ENCODE results near the gene AMY1B.
"Not testable (repeated sequence)": the region's sequence is repeated elsewhere in the genome, so short reads cannot be mapped to it uniquely, and the experiment has no call there.

AMY1B gene

DNA sequence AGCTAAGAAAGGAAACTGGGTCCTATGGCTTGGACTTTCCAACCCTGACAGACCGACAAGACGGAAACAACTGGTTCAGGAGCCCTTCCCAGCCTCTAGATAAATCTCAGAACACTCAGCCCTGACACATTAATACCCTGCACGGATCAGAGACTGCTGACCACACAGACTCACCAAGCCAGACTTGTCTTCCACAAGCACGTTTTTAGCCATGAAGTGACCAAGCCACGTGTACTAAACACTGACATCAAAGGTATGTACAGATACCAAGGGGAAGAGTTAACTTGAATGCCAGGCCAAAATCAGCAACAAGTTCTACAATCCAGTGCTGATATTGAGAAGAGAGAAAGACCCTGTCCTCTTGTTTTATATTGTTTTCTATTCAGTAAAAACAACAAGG lies at the start of gene AMY1B:
AMY1B (minus strand) TSS at position 101 of the 400 bp plus-strand sequence. CDS start 571 bp downstream, outside the sequence.
- DNase-seq: not testable (repeated sequence)

DNA sequence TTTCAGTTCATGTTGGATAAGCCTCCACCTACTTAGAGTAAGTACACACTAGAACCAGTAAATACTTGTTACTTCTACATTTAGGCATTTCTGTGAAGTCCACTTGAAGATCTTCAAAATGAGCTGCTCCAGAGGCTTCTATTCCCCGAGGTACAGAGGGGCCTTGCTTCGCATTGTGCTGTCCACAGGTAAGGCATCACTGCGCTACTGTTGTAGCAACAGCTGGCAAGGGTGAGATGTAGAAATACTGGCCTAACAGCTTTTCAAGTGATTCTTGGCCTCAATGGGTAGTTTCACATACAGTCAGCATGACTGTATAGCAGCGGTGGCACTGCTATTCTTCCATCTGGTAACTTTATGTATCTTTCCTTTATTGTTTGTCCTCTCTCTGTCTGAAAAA lies 49.0 kb upstream of the AMY1B start:
- not testable (repeated sequence) for DNase-seq

DNA sequence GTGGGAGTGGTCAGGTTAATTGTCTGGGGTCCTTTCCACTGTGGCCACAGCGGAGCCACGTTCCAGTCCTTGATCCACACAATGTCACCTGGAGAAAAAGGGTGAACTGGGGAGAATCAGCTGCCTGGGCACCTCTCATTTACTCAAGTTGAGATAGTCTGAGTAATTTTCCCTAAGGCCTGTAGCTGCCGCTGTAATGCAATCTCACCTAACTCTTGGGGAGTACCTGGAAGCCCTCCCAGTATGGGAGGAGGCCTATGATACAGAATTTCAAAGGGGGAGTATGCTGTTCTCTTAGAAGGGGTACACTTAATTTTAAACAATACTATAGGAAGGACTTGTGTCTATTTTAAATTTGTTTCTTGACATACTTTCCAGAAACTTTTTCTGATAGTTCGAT lies 48.4 kb upstream of the AMY1B start:
- DNase-seq: not testable (repeated sequence)

DNA sequence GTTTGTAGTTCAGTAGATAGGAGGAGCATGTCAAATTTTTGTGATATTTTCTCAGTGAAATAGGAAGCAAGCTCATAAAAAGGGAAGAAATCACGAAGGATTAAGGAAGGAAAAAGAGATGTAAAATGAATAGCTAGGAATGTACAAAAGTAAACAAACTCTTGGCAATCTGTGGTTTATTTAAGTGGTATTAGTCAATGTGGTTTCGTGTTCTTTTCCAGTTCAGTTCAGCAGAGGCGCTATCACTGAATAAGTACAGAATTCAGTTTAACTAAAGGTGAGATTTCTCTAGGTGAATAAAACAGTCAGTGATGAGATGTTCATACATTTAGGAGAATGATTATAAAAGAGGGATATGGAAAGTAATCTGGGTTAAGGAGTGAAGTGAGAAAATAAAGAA lies 42.0 kb upstream of the AMY1B start:
- not testable (repeated sequence) for DNase-seq

DNA sequence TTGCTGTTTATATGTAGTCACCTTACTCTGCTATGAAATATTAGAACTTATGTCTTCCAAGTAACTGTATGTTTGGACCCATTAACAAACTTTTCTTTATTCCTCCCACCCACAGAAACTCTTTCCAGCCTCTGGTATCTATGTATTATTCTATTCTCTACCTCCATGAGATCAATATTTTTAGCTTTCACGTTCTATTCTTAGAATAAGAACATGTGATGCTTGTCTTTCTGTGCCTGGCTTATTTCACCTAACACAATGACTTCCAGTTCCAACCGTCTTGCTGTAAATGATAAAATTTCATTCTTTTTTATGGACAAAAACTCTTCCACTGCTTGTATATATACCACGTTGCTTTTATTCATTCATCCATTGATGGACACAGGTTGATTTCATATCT lies 39.3 kb upstream of the AMY1B start:
- not testable (repeated sequence) for DNase-seq

DNA sequence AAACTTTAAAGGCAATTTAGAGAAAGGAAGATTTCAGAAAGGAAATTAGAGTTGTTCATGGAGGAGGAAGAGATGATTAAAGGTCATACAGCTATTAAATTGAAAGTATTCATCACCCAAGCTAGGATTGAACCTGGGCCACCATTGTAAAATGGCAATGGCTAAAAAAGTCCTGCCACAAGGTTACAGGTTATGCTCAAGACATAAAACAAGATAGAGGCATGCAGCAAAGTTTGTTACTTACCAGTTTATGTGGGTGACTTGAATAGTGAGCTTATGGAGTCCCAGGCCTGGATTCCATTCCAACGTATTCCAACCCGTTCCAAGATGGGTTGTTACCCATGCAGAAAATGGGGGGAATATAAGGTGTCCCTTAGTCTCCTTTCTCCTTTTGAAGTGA lies 25.5 kb upstream of the AMY1B start:
- not testable (repeated sequence) for DNase-seq

DNA sequence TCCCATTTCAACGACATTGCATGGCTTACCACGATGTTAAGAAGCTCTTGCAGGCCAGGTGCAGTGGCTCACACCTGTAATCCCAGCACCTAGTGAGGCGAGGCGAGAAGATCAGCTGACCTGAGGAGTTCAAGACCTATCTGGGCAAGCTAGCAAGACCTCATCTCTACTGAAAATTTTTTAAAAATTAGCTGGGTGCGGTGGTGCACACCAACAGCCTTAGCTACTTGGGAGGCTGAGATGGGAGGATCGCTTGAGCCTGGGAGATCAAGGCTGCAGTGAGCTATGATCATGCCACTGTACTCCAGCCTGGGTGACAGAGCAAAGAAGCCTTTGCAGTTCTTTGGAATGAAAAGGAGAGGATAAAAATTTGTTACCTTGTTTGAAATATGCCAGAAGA lies 21.4 kb upstream of the AMY1B start:
- not testable (repeated sequence) for DNase-seq

DNA sequence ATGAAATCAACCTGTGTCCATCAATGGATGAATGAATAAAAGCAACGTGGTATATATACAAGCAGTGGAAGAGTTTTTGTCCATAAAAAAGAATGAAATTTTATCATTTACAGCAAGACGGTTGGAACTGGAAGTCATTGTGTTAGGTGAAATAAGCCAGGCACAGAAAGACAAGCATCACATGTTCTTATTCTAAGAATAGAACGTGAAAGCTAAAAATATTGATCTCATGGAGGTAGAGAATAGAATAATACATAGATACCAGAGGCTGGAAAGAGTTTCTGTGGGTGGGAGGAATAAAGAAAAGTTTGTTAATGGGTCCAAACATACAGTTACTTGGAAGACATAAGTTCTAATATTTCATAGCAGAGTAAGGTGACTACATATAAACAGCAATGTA lies 14.4 kb upstream of the AMY1B start:
- DNase-seq: not testable (repeated sequence)

DNA sequence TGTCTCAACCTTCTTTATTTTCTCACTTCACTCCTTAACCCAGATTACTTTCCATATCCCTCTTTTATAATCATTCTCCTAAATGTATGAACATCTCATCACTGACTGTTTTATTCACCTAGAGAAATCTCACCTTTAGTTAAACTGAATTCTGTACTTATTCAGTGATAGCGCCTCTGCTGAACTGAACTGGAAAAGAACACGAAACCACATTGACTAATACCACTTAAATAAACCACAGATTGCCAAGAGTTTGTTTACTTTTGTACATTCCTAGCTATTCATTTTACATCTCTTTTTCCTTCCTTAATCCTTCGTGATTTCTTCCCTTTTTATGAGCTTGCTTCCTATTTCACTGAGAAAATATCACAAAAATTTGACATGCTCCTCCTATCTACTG lies 11.7 kb upstream of the AMY1B start:
- not testable (repeated sequence) for DNase-seq

DNA sequence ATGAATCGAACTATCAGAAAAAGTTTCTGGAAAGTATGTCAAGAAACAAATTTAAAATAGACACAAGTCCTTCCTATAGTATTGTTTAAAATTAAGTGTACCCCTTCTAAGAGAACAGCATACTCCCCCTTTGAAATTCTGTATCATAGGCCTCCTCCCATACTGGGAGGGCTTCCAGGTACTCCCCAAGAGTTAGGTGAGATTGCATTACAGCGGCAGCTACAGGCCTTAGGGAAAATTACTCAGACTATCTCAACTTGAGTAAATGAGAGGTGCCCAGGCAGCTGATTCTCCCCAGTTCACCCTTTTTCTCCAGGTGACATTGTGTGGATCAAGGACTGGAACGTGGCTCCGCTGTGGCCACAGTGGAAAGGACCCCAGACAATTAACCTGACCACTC lies 5.2 kb upstream of the AMY1B start:
- not testable (repeated sequence) for DNase-seq

DNA sequence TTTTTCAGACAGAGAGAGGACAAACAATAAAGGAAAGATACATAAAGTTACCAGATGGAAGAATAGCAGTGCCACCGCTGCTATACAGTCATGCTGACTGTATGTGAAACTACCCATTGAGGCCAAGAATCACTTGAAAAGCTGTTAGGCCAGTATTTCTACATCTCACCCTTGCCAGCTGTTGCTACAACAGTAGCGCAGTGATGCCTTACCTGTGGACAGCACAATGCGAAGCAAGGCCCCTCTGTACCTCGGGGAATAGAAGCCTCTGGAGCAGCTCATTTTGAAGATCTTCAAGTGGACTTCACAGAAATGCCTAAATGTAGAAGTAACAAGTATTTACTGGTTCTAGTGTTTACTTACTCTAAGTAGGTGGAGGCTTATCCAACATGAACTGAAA lies 4.7 kb upstream of the AMY1B start:
- DNase-seq: not testable (repeated sequence)

DNA sequence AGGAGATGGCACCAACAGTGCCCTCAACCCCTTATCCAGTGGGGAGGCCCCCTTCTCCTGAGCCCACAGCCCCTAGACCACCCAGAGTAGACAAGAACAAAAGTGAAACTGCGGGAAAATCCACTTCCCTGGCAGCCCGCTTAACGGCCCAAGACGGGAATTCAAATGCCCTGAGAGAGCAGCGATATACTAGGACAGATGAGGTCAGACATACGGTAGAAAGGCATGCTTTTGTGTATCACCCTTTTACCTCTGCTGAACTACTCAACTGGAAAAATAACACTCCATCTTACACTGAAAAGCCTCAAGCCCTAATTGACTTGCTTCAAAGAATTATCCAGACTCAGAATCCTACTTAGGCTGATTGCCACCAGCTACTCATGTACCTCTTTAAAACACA lies 1.4 kb upstream of the AMY1B start:
- not testable (repeated sequence) for DNase-seq

DNA sequence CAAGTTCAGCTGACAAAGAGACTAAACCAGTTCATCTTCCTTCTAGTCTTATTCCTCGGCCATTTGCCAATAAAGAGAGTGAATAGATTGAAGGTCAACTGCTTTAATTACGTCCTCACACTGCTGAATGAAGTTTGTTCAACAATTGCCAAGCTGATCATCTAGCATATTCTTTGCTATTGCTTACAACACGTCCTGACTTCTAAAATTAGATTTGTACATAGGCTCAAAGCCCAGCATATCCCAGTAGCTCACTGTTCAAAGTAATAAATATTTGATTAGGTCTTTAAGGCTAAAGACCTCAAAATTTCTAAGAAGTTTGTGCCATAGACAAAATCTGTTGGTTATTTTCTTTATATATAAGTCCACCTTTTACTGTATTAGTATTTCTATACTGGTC lies 19.7 kb downstream of the AMY1B start:
- DNase-seq: not testable (repeated sequence)

DNA sequence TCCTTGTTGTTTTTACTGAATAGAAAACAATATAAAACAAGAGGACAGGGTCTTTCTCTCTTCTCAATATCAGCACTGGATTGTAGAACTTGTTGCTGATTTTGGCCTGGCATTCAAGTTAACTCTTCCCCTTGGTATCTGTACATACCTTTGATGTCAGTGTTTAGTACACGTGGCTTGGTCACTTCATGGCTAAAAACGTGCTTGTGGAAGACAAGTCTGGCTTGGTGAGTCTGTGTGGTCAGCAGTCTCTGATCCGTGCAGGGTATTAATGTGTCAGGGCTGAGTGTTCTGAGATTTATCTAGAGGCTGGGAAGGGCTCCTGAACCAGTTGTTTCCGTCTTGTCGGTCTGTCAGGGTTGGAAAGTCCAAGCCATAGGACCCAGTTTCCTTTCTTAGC lies 40.5 kb downstream of the AMY1B start, which contains the start of gene AMY1A:
AMY1A (plus strand) TSS at position 301 of the 400 bp plus-strand sequence. CDS start 571 bp downstream, outside the sequence.
- not testable (repeated sequence) for DNase-seq

DNA sequence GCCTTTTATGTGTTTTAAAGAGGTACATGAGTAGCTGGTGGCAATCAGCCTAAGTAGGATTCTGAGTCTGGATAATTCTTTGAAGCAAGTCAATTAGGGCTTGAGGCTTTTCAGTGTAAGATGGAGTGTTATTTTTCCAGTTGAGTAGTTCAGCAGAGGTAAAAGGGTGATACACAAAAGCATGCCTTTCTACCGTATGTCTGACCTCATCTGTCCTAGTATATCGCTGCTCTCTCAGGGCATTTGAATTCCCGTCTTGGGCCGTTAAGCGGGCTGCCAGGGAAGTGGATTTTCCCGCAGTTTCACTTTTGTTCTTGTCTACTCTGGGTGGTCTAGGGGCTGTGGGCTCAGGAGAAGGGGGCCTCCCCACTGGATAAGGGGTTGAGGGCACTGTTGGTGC lies 41.9 kb downstream of the AMY1B start:
- DNase-seq: not testable (repeated sequence)

DNA sequence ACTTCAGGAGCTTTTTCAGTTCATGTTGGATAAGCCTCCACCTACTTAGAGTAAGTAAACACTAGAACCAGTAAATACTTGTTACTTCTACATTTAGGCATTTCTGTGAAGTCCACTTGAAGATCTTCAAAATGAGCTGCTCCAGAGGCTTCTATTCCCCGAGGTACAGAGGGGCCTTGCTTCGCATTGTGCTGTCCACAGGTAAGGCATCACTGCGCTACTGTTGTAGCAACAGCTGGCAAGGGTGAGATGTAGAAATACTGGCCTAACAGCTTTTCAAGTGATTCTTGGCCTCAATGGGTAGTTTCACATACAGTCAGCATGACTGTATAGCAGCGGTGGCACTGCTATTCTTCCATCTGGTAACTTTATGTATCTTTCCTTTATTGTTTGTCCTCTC lies 45.1 kb downstream of the AMY1B start:
- not testable (repeated sequence) for DNase-seq

DNA sequence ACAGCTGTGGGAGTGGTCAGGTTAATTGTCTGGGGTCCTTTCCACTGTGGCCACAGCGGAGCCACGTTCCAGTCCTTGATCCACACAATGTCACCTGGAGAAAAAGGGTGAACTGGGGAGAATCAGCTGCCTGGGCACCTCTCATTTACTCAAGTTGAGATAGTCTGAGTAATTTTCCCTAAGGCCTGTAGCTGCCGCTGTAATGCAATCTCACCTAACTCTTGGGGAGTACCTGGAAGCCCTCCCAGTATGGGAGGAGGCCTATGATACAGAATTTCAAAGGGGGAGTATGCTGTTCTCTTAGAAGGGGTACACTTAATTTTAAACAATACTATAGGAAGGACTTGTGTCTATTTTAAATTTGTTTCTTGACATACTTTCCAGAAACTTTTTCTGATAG lies 45.7 kb downstream of the AMY1B start:
- not testable (repeated sequence) for DNase-seq

DNA sequence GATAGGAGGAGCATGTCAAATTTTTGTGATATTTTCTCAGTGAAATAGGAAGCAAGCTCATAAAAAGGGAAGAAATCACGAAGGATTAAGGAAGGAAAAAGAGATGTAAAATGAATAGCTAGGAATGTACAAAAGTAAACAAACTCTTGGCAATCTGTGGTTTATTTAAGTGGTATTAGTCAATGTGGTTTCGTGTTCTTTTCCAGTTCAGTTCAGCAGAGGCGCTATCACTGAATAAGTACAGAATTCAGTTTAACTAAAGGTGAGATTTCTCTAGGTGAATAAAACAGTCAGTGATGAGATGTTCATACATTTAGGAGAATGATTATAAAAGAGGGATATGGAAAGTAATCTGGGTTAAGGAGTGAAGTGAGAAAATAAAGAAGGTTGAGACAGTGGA lies 52.1 kb downstream of the AMY1B start:
- not testable (repeated sequence) for DNase-seq

DNA sequence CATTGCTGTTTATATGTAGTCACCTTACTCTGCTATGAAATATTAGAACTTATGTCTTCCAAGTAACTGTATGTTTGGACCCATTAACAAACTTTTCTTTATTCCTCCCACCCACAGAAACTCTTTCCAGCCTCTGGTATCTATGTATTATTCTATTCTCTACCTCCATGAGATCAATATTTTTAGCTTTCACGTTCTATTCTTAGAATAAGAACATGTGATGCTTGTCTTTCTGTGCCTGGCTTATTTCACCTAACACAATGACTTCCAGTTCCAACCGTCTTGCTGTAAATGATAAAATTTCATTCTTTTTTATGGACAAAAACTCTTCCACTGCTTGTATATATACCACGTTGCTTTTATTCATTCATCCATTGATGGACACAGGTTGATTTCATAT lies 54.8 kb downstream of the AMY1B start:
- DNase-seq: not testable (repeated sequence)

Measured in hematopoietic multipotent progenitor cell treated with erythropoietin and hydrocortisone succinate and interleukin-3 and kit ligand, for 4 days (in vitro differentiated cells).